ENCODE measurements around the gene ZNF552. TPM values are rescaled to one million over a fixed set of nuclear protein-coding genes. Genes with fewer than 3 reads are reported as not detected.

The ZNF552 gene
- total and polyA plus RNA-seq, 2 of the 13 experiments (the other 11 are each of a cell fraction or from before 2014, with no cell fraction given): 8.1 to 16.6 TPM

- TF ChIP-seq BCL3 (CRISPR knock-in tag; IDR thresholded peaks at IDR 0.05) (no peak), ZNF512B (CRISPR knock-in tag; IDR thresholded peaks at IDR 0.05; ENCODE audit: borderline replicate concordance) (no peak), ZNF329 (CRISPR knock-in tag; IDR thresholded peaks at IDR 0.05; ENCODE audit: low read depth) (peak; percentile 59; the same call in 1 of the 2 replicates), ZNF879 (CRISPR knock-in tag; IDR thresholded peaks at IDR 0.05) (no peak), ZNF234 (CRISPR knock-in tag; conservative IDR thresholded peaks at IDR 0.05) (no peak), ZNF34 (CRISPR knock-in tag; IDR thresholded peaks at IDR 0.05; ENCODE audit: borderline replicate concordance) (no peak), ZNF264 (CRISPR knock-in tag; IDR thresholded peaks at IDR 0.05) (no peak), ZNF160 (CRISPR knock-in tag; IDR thresholded peaks at IDR 0.05) (no peak), GTF2F1 (IDR thresholded peaks at IDR 0.05; ENCODE audit: low read length) (no peak), ZNF557 (CRISPR knock-in tag; IDR thresholded peaks at IDR 0.05) (no peak), SMAD3 (CRISPR knock-in tag; IDR thresholded peaks at IDR 0.05) (peak; percentile 82), ZNF660 (CRISPR knock-in tag; IDR thresholded peaks at IDR 0.05; ENCODE audit: borderline replicate concordance, low read depth) (no peak), NFKB2 (CRISPR knock-in tag; IDR thresholded peaks at IDR 0.05; ENCODE audit: borderline replicate concordance) (peak; percentile 85; the same call in 1 of the 2 replicates), SALL2 (CRISPR knock-in tag; IDR thresholded peaks at IDR 0.05) (0 out of 2 replicates have a peak, but pooled peaks have one; percentile 64), EP300 (IDR thresholded peaks at IDR 0.05; ENCODE audit: low read depth in 2 of 2, low read length in 2 of 2) (no peak), EP300 (CRISPR knock-in tag; IDR thresholded peaks at IDR 0.05; ENCODE audit: borderline replicate concordance) (no peak), NFIC (IDR thresholded peaks at IDR 0.05; ENCODE audit: low read length) (no peak), ZNF275 (CRISPR knock-in tag; IDR thresholded peaks at IDR 0.05; ENCODE audit: borderline replicate concordance) (peak; percentile 70), ZNF616 (CRISPR knock-in tag; IDR thresholded peaks at IDR 0.05; ENCODE audit: low read depth) (no peak), SRSF1 (optimal IDR thresholded peaks at IDR 0.05; ENCODE audit: low read depth, low read length) (peak; percentile 27), ZFP37 (CRISPR knock-in tag; IDR thresholded peaks at IDR 0.05; ENCODE audit: borderline replicate concordance) (peak; percentile 77; the same call in 1 of the 2 replicates), IKZF1 (IDR thresholded peaks at IDR 0.05) (no peak), PHF21A (CRISPR knock-in tag; IDR thresholded peaks at IDR 0.05) (no peak), ZBTB43 (CRISPR knock-in tag; conservative IDR thresholded peaks at IDR 0.05) (no peak)
Observed at GRCh38 chr19:57819475-57820148, 4.9 kb upstream of the ZNF552 start (continued).
